ENCODE results near the gene RPN2. TPM values are rescaled to one million over a fixed set of nuclear protein-coding genes. Genes with fewer than 3 reads are reported as not detected.

Gene RPN2
- total and polyA plus RNA-seq, 10 of the 15 experiments (the other 5 are each of a cell fraction or from before 2014, with no cell fraction given), result 148 to 365 (median 228) TPM

DNA sequence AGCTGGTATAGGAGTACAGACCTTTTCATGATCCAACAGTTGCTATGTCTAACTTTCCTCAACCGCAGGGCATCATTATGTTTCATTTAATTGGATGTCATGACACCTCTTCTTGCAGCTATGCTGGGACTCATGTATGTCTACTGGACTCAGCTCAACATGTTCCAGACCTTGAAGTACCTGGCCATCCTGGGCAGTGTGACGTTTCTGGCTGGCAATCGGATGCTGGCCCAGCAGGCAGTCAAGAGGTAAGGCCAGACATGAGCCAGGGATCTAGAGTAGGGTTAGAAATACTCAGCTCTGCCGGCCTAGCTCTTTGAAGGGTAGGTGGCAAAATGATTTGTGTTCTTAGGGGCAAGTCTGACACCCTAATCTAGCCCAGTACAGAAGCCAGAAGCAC is 57.3 kb downstream of the RPN2 start (continued):
- TF ChIP-seq, protein P1, sequence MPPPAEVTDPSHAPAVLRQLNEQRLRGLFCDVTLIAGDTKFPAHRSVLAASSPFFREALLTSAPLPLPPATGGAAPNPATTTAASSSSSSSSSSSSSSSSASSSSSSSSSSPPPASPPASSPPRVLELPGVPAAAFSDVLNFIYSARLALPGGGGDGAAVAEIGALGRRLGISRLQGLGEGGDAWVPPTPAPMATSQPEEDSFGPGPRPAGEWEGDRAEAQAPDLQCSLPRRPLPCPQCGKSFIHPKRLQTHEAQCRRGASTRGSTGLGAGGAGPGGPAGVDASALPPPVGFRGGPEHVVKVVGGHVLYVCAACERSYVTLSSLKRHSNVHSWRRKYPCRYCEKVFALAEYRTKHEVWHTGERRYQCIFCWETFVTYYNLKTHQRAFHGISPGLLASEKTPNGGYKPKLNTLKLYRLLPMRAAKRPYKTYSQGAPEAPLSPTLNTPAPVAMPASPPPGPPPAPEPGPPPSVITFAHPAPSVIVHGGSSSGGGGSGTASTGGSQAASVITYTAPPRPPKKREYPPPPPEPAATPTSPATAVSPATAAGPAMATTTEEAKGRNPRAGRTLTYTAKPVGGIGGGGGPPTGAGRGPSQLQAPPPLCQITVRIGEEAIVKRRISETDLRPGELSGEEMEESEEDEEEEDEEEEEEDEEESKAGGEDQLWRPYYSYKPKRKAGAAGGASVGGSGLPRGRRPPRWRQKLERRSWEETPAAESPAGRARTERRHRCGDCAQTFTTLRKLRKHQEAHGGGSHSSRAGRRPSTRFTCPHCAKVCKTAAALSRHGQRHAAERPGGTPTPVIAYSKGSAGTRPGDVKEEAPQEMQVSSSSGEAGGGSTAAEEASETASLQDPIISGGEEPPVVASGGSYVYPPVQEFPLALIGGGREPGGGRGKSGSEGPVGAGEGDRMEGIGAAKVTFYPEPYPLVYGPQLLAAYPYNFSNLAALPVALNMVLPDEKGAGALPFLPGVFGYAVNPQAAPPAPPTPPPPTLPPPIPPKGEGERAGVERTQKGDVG (CRISPR knock-in tag; IDR thresholded peaks at IDR 0.05), result no peak

DNA sequence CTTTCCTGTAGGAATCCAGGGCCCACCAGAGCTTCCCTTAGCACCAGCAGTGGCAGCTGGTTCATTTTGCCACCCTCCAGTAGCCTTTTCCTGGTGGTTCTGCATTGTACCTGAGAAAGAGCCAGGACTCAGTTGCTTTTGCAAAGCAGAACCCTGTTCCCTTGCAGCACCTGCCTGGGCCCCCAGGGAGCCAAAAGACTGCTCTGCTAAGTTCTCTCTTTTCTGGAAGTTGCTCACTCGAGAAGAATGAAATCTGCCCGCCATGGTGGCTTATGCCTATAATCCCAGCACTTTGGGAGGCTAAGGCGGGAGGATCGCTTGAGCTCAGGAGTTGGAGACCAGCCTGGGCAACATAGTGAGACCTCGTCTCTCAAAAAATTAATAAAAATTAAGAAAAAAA is 58.5 kb downstream of the RPN2 start:
- intact Hi-C loops (cut with micrococcal nuclease; ENCODE audit: unreplicated experiment) (no loop called here), in situ Hi-C loops (cut with MboI) (no loop called here)
- Histone ChIP-seq H3K4me2 (ENCODE audit: control insufficient read depth, insufficient read depth) (no peak overlapping the region), H3K4me1 (ENCODE audit: control insufficient read depth, insufficient read depth, low read length) (no peaks in the 10 kb centered on the region), H3K9ac (ENCODE audit: control insufficient read depth, insufficient read depth, low read length) (no peak overlapping the region), H2AFZ (ENCODE audit: control insufficient read depth, low read depth, low read length) (no peak overlapping the region), H3K27me3 (replicated peaks in 1 of 2; ENCODE audit: control insufficient read depth in 2 of 2, insufficient read depth in 2 of 2, low read length in 1 of 2) (no peaks in the 10 kb centered on the region), H3K9me3 (replicated peaks; ENCODE audit: control insufficient read depth, insufficient read depth, low read length) (no peaks in the 10 kb centered on the region), H3K4me3 (no peak overlapping the region), H3K79me2 (ENCODE audit: control insufficient read depth, insufficient read depth, low read length) (no peaks in the 10 kb centered on the region), H4K20me1 (ENCODE audit: control insufficient read depth, insufficient read depth) (no peaks in the 10 kb centered on the region), H3K27ac (ENCODE audit: control insufficient read depth, insufficient read depth) (no peak overlapping the region), H3K36me3 (ENCODE audit: control insufficient read depth in 2 of 2, insufficient read depth in 2 of 2, low read length in 1 of 2) (peaks cover 43 to 58% of the 10 kb centered on the region in 2 experiments)
- FAIRE-seq (no peak), ATAC-seq (no peak), DNase-seq (ENCODE audit: low read depth, low spot score) (no peak)
- TF ChIP-seq KDM1A (IDR thresholded peaks at IDR 0.05; ENCODE audit: borderline replicate concordance), result no peak
- no peak for TF ChIP-seq RAD51 (IDR thresholded peaks at IDR 0.05)
- TF ChIP-seq SREBF2 (IDR thresholded peaks at IDR 0.05; ENCODE audit: low read length), result no peak
- no peak for TF ChIP-seq IRF4 (IDR thresholded peaks at IDR 0.05; ENCODE audit: low read depth, low read length)
- TF ChIP-seq RBBP5 (conservative IDR thresholded peaks at IDR 0.05), result no peak
- no peak for TF ChIP-seq GATAD2B (conservative IDR thresholded peaks at IDR 0.05; ENCODE audit: low read depth)
- TF ChIP-seq IKZF2 (IDR thresholded peaks at IDR 0.05), result no peak
- no peak for TF ChIP-seq CREM (IDR thresholded peaks at IDR 0.05; ENCODE audit: low read depth)
- TF ChIP-seq PAX8 (IDR thresholded peaks at IDR 0.05), result no peak
- TF ChIP-seq NRF1 (conservative IDR thresholded peaks at IDR 0.05; ENCODE audit: low read depth, low read length), result no peak
- TF ChIP-seq SUZ12 (IDR thresholded peaks at IDR 0.05; ENCODE audit: unreplicated experiment), result no peak
- TF ChIP-seq JUND (IDR thresholded peaks at IDR 0.05; ENCODE audit: low read depth, low read length), result no peak
- TF ChIP-seq ASH2L (IDR thresholded peaks at IDR 0.05; ENCODE audit: borderline replicate concordance, low read depth), result no peak
- no peak for TF ChIP-seq BHLHE40 (IDR thresholded peaks at IDR 0.05; ENCODE audit: borderline replicate concordance in 1 of 2, low read depth in 2 of 2, low read length in 1 of 2)
- TF ChIP-seq, protein P2, sequence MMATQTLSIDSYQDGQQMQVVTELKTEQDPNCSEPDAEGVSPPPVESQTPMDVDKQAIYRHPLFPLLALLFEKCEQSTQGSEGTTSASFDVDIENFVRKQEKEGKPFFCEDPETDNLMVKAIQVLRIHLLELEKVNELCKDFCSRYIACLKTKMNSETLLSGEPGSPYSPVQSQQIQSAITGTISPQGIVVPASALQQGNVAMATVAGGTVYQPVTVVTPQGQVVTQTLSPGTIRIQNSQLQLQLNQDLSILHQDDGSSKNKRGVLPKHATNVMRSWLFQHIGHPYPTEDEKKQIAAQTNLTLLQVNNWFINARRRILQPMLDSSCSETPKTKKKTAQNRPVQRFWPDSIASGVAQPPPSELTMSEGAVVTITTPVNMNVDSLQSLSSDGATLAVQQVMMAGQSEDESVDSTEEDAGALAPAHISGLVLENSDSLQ (IDR thresholded peaks at IDR 0.05), result no peak
- TF ChIP-seq EED (IDR thresholded peaks at IDR 0.05; ENCODE audit: low read depth), result no peak
- ChIA-PET CTCF (no interaction called here), SMC1A (ENCODE audit: uncharacterized antibody, unreplicated experiment) (no interaction called here), POLR2A (no interaction called here), RAD21 (ENCODE audit: unreplicated experiment) (no interaction called here)
- 86% methylated on average over 5 of the region's 5 CpGs for WGBS (ENCODE audit: insufficient coverage, insufficient replicate concordance, low lambda C conversion rate, missing lambda C conversion rate)
- BruUV-seq (replicated peaks), result no TSS peak
